Measurements from ENCODE around the gene PMM2.

The PMM2 gene

DNA sequence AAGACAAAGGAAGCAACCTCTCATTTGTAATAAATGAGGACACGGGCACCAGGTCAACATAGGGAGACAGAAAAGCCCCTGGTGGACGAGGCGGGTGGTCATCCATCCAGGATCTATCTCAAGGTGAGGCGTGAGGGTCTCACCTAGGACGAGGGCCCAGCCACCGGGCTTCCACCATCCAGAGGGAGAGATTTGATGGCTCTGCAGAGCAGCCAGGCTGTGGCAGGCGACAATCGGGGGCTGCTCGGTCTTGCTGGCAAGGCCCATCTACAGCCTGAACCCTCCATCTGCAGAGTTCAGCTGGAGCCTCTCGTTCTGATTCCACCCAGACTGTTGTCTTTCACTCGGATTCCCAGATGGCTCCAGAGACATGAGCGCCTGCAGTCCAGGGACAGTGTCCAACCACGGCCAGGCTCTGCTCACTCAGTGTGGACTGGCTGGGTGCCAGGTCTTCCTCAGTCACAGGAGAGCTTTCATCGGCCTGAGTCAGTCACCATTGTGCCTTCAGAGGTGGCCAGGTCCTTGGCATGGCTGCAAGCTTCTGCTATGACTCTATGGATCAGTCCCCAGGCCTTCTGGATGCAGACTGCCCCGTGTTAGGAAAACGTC is 90.4 kb downstream of the PMM2 start:
- no peak for DNase-seq (ENCODE audit: low read depth in 2 of 2)

DNA sequence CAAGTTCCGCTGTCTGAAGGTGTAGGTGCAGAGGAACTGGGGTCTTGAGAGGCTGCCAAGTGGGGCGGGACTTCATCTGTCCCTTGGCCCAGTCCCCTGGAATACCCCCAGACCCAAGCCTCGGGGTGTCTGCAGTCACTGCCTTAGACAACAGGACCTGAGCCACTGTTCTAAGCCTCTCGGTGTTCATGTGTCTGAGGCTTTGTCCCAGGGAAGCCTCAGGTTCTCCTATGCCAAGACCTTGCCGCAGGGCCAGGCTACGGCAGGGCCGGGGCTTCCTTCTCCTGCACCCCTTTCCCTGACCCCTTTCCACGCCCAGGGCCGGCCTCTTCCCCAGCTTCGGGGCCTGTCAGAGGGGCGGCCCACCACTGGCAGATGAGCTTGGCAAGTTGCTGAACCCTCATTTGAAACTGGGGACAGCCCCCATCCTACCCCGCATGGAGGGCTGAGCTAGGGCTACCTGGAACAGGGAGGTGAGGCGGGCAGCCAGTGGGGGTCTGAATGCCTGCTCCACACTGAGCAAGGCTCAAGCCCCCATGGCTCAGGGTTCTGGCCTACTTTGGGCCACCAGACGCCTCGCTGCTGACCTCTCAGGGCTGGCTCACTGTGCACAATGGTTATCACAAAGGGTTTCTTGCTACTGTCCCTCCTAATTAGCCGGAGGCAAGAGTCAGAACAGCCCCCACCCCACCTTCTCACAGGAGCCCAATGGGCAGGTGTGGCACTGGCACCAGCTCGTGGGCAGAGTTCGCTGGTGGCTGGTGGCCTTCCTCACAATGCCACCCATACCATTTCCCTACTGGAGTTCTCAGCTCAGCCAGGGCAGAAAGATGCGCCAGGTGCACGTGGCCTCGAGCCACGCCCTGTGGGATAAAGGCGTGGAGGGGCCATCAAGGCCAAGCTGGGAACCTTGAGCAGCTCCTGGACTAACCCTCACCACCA is 91.6 kb downstream of the PMM2 start:
- no peak for DNase-seq (ENCODE audit: low read depth in 2 of 2)

DNA sequence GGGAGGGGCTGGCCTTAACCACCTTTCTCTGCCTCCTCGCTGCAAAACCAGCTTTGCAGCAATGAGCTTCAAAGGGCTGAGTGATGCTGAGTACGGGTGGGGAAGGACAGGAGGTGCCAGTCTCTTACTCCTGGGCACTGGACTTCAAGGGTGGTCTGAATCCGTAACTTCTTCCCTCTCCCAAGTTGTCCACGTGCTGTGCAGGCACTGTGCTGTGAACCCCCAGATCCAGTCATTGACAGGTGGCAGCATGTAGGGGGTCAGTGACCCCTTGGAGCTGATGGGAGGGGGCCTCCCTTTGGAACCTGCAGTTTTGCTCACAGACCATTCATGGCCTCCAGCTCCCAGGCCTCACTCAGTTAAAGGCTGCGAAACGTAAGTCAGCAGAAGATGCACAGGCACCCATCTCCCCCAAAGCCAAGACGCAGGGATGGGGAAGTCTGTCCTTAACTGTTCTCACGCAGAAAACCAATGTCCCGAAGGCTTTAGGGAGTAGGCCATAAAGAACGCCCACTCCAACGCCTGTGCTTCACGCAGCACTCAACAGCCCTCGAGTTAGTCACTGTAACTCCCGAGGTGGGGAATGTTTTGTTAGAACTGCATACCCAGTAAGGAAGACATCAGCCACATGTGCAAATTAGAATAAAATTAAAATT is 92.4 kb downstream of the PMM2 start:
- no peak for DNase-seq (ENCODE audit: low read depth in 2 of 2)

DNA sequence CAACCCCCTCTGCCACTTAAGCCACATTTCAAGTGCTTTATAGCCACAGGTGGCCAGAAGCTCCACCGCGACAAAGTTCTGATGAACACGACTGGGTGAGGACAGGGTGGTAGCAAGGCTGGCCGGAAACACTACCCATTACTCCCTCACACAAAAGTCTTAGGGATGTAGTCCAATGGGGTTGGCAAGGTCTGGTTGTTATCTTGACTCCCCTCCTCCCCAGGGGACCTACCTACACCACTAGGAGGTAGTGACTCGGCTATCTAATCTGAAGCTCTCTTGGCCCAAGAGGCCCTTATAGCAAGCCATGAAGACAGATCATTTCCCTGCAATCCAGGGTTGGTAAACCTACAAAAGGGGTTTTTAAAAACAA is 92.9 kb downstream of the PMM2 start:
- DNase-seq (ENCODE audit: low read depth in 2 of 2) = no peak

DNA sequence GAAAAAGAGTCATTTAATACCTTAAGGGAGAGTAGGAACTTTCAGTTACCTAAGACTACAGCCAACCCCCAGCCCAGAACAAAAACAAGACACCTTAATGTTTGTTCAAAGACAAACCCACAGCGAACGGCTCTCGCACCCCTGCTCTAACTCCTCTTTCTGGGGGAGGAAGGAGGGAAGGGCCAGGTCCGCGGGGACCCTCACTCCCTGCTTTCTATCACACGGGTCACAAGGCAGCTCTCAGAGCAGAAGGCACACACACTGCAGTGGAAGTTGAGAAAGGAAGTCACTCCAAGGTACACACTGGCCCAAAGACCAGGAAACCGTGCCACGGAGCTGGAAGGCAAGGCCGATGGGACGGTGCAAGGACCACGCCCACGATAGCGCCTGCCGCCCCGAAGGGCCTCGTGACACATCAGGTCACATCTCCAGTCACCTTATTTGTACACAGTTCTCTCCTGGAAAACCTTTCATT is 94.5 kb downstream of the PMM2 start:
- DNase-seq (ENCODE audit: low read depth in 2 of 2) = no peak

DNA sequence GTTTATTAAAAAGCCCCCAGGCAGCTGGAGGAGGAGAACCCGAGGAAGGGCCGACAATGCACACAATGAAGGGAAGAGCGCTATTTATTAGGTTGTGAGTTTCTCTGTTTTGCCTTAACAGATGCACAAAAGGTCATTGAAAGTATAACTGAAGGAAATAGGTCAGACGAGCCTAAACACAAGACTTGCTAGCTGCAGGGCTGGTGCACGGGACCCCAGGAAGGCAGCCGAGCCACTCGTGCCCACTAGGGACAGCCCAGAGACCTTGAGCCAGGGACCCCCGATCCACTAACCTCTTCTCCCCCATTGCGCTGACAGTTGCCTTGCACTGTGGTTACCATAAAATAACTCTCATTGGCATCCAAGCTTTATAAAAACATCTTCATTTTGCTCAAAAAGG is 95.8 kb downstream of the PMM2 start:
- DNase-seq (ENCODE audit: low read depth in 2 of 2) = no peak

DNA sequence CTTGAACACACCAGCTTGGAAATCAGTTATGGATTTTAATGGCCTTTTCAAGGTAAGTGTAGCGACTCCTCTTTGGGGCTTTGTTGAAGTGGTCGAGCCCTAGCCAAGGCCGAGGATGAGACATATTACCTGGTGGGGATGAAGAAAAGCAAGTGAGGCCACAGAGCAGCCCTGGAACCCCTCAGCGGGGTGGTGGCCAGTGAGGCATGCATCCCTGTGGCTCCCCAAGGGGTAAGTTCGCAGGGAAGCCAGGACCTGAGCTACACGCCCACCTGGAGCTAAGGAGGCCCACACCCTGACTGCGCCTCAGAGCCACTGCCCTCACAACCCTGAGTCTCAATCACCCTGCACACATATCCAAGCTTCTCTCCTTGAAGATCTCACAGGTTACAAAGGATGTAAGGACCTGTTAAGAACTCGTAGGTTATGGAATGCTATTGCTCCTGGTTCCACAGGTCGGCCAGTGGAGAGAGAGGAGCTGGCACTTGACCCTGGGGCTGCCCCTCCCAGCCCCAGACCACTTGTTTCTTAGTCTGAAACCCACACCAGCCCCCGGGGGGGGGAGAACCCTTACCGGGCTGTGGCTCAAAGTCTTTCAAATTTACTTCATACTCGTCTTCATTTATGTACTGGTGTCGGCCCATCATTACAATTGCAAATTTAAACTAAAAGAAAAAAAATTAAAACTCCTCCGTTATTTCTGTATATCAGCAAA is 96.5 kb downstream of the PMM2 start:
- no peak for DNase-seq (ENCODE audit: low read depth in 2 of 2)

DNA sequence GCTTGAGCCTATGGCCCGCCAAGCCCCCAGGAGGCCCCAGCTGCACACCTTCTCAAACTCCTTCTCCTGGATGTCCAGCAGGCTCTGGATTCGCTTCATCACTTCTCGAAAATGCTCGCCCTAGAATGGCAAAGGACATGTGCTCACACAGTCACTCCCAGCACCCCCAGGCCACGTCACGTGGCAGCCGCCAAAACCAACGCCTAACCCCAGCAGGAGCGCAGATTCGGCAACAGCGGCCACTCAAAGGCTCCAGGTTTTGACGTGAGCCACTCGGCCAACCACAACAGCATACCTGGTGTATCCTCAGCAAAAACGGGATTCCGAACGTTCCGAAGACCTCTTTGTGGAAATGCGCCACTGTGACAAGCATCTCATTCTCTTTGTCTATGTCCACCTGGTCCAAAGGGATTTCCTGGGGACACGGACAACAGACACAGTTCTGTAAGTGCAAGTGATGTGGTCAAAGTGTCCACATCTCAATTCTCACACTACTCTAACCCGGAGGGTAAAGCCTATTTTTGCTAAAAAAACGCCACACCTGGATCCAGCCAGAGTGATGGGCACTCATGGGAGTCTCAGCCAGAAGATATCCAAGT is 97.2 kb downstream of the PMM2 start:
- DNase-seq (ENCODE audit: low read depth in 2 of 2) = no peak

DNA sequence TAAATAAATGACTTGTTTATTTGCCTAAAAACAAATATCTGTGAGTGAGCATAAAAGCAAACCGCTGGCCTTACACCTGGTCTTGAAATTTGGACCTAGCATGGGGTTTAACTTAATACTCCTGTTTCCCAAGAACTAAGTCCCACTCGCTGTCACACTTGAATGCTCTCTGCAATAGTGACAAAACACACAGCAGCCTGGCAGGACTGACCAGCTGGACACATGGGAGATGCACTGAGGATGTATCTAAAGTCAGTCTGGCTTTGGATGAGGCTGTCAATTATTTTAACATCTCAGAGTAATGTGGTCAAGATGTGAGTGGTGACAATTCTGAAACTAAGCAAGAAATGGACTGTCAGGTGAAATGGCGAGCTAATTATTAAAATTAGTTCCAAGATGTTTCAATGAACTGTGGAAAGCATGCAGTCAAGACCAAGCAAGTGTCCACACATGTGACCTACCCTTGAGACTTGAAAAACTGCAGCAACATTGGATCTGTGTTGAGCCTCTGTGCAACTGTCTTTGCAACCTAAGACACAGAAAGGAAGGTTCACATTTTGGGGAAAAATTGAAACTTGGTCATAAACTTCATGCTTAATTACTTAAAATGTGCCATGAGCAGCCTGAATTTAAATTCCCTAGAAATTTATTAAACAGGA is 101.2 kb downstream of the PMM2 start:
- DNase-seq (ENCODE audit: low read depth in 2 of 2) = no peak
